Trophoblast cell (in vitro differentiated cells and primary cell): ENCODE measurements around the gene PPDPF.
A peak's percentile ranks its signal among the peaks of the same experiment; 100 is the strongest.

Experiments used
- DNase-seq, 2 donors: peaks; one replicate each; pipeline ENCODE4 v3.0.0-alpha.2; 2016
- H2AFZ ChIP-seq: 2 replicates; pipeline ENCODE4 v1.6.1; 2013; ENCODE audit warnings: low read length, moderate library complexity, mild to moderate bottlenecking; ENCODE audit not compliant: insufficient read depth, poor library complexity
- H2AK5ac ChIP-seq: 2 replicates; pipeline ENCODE4 v1.6.1; 2013; ENCODE audit warnings: mild to moderate bottlenecking, low read length
- H2BK120ac ChIP-seq: 2 replicates; pipeline ENCODE4 v1.6.1; 2013; ENCODE audit warnings: low read length, mild to moderate bottlenecking, moderate library complexity; ENCODE audit not compliant: insufficient read depth, poor library complexity
- H2BK12ac ChIP-seq: 2 replicates; pipeline ENCODE4 v1.6.1; 2013; ENCODE audit warnings: mild to moderate bottlenecking, low read length, moderate library complexity
- H2BK5ac ChIP-seq: 2 replicates; pipeline ENCODE4 v1.6.1; 2013; ENCODE audit warnings: low read length, low read depth, moderate library complexity, mild to moderate bottlenecking; ENCODE audit not compliant: poor library complexity
- H3K14ac ChIP-seq: 2 replicates; pipeline ENCODE4 v1.6.1; 2013; ENCODE audit warnings: mild to moderate bottlenecking, low read length
- H3K18ac ChIP-seq: 2 replicates; pipeline ENCODE4 v1.6.1; 2013; ENCODE audit warnings: mild to moderate bottlenecking, low read length
- H3K23ac ChIP-seq: 2 replicates; pipeline ENCODE4 v1.6.1; 2013; ENCODE audit warnings: low read length
- H3K27ac ChIP-seq: 2 replicates; pipeline ENCODE4 v1.5.1; 2013; ENCODE audit warnings: low read depth, mild to moderate bottlenecking, inconsistent platforms, low read length, moderate library complexity
- H3K27me3 ChIP-seq: 2 replicates; pipeline ENCODE4 v1.6.1; 2013; ENCODE audit warnings: inconsistent platforms, mild to moderate bottlenecking, low read length, moderate library complexity; ENCODE audit not compliant: insufficient read depth
- H3K36me3 ChIP-seq, 2 experiments: 1 replicate in 1 of 2; 2 replicates in 1 of 2; pipeline ENCODE4 v1.6.1; 2013; ENCODE audit warnings: low read length in 2 of 2, mild to moderate bottlenecking in 2 of 2, moderate library complexity in 1 of 2; ENCODE audit not compliant: insufficient read depth in 2 of 2, control insufficient read depth in 1 of 2
- H3K4ac ChIP-seq: 2 replicates; pipeline ENCODE4 v1.6.1; 2013; ENCODE audit warnings: low read depth, mild to moderate bottlenecking, low read length, moderate library complexity
- H3K4me1 ChIP-seq, 2 experiments: 1 replicate in 1 of 2; 2 replicates in 1 of 2; pipeline ENCODE4 v1.6.1; 2013; ENCODE audit warnings: low read length in 2 of 2, mild to moderate bottlenecking in 2 of 2, moderate library complexity in 1 of 2; ENCODE audit not compliant: insufficient read depth in 2 of 2, control insufficient read depth in 1 of 2
- H3K4me2 ChIP-seq: 2 replicates; pipeline ENCODE4 v1.6.1; 2013; ENCODE audit warnings: inconsistent platforms, mild to moderate bottlenecking, low read length, moderate library complexity
- H3K4me3 ChIP-seq: 2 replicates; pipeline ENCODE4 v1.5.1; 2013; ENCODE audit warnings: mild to moderate bottlenecking, low read depth, low read length, inconsistent platforms
- H3K79me1 ChIP-seq: one replicate; pipeline ENCODE4 v1.6.1; 2013; ENCODE audit warnings: low read length
- H3K79me2 ChIP-seq: 2 replicates; pipeline ENCODE4 v1.6.1; 2013; ENCODE audit warnings: low read length, mild to moderate bottlenecking; ENCODE audit not compliant: control insufficient read depth, insufficient read depth, poor library complexity
- H3K9ac ChIP-seq: 2 replicates; pipeline ENCODE4 v1.6.1; 2013; ENCODE audit warnings: mild to moderate bottlenecking, low read length
- H3K9me3 ChIP-seq: 2 replicates; pipeline ENCODE4 v1.6.1; 2013; ENCODE audit warnings: low read depth, mild to moderate bottlenecking, control low read depth, inconsistent platforms, low read length; ENCODE audit not compliant: insufficient read depth
- H4K12ac ChIP-seq: 2 replicates; pipeline ENCODE4 v1.6.1; 2013; ENCODE audit warnings: low read depth, mild to moderate bottlenecking, low read length, moderate library complexity
- H4K8ac ChIP-seq: 2 replicates; pipeline ENCODE4 v1.6.1; 2013; ENCODE audit warnings: low read depth, mild to moderate bottlenecking, low read length, moderate library complexity
- H4K91ac ChIP-seq: one replicate; pipeline ENCODE4 v1.6.1; 2013; ENCODE audit warnings: low read depth, mild to moderate bottlenecking, low read length, moderate library complexity
- WGBS: extraction: QIAGEN DNeasy Blood & Tissue Kit; methylation state at CpG from one replicate; pipeline ENCODE4 v1.1.7; 2013; ENCODE audit warnings: missing lambda C conversion rate; ENCODE audit not compliant: insufficient read length, insufficient coverage; ENCODE audit errors: extremely low coverage; 5-methylcytosine and 5-hydroxymethylcytosine counted together

The PPDPF gene

DNA sequence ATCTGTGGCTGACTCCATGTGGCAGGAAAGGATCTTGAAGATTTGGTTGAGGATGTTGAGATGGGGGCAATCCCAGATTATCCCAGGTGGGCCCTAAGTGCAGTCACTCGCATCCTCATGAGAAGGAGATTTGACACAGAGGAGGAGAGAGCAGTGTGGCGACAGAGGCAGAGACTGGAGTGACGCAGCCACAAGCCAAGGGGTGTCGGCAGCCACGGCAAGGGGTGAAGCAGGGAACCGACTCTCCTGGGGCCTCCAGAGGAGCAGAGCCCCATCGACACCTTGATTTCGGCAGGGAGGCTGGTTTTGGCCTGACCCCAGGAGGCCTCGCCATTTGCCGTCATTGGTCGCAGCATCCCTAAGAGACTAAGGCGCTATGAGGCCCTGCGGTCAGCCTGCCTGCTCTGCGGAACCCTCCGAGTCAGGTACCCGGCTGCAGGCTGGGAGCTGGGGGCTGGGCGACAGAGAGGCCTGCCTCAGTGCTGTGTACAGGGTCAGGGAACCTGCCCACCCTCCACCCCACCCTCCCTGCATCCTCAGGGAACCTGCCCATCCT lies 34.2 kb upstream of the PPDPF start:
- Histone ChIP-seq H4K12ac (no peak overlapping the region), H3K14ac (no peak overlapping the region), H3K27me3 (peaks cover 16% of the 10 kb centered on the region), H3K9ac (no peak overlapping the region), H3K79me2 (no peaks in the 10 kb centered on the region), H3K4me3 (no peak overlapping the region), H2AK5ac (no peak overlapping the region), H2BK12ac (no peak overlapping the region), H3K27ac (no peak overlapping the region), H3K23ac (no peak overlapping the region), H3K4me2 (no peak overlapping the region), H4K91ac (no peak overlapping the region), H3K4me1 (peaks cover 0 to 2% of the 10 kb centered on the region in 2 experiments), H2BK120ac (no peak overlapping the region), H3K18ac (no peak overlapping the region), H3K4ac (no peak overlapping the region), H2BK5ac (no peak overlapping the region), H4K8ac (no peak overlapping the region), H3K36me3 (peaks cover 0 to 2% of the 10 kb centered on the region in 2 experiments), H3K79me1 (no peaks in the 10 kb centered on the region), H2AFZ (no peak overlapping the region), H3K9me3 (peaks cover 4% of the 10 kb centered on the region)
- WGBS, result no CpG with 5 or more reads among the region's 17 CpGs
- no peak for DNase-seq

GRCh38 chr20:63487116-63487764 lies 33.3 kb upstream of the PPDPF start:
- H3K4me3 ChIP-seq, result peak overlapping the region; percentile 49
- WGBS, result no CpG with 5 or more reads among the region's 14 CpGs
- H3K79me2 ChIP-seq, result no peaks in the 10 kb centered on the region
- no peak overlapping the region for H3K9ac ChIP-seq
- no peak overlapping the region for H3K27ac ChIP-seq
- H3K4me1 ChIP-seq, result peaks cover 0 to 2% of the 10 kb centered on the region in 2 experiments
- no peak overlapping the region for H2BK120ac ChIP-seq
- no peak overlapping the region for H3K4ac ChIP-seq
- no peak for DNase-seq
- peaks cover 0 to 8% of the 10 kb centered on the region in 2 experiments for H3K36me3 ChIP-seq
- no peaks in the 10 kb centered on the region for H3K79me1 ChIP-seq
- no peak overlapping the region for H4K91ac ChIP-seq
- H3K23ac ChIP-seq, result no peak overlapping the region
- H3K27me3 ChIP-seq, result peaks cover 16% of the 10 kb centered on the region
- H4K8ac ChIP-seq, result no peak overlapping the region
- H2BK5ac ChIP-seq, result no peak overlapping the region
- H4K12ac ChIP-seq, result no peak overlapping the region
- no peak overlapping the region for H2AK5ac ChIP-seq
- no peak overlapping the region for H3K18ac ChIP-seq
- H3K14ac ChIP-seq, result no peak overlapping the region
- H3K4me2 ChIP-seq, result no peak overlapping the region
- no peak overlapping the region for H2AFZ ChIP-seq
- no peak overlapping the region for H2BK12ac ChIP-seq
- peaks cover 6% of the 10 kb centered on the region for H3K9me3 ChIP-seq

GRCh38 chr20:63487781-63488241 lies 32.8 kb upstream of the PPDPF start:
- Histone ChIP-seq H3K79me1 (no peaks in the 10 kb centered on the region), H3K27me3 (peaks cover 16% of the 10 kb centered on the region), H4K12ac (no peak overlapping the region), H3K4me2 (no peak overlapping the region), H3K4ac (no peak overlapping the region), H3K18ac (no peak overlapping the region), H2BK5ac (no peak overlapping the region), H2BK120ac (no peak overlapping the region), H2AK5ac (no peak overlapping the region), H3K36me3 (peaks cover 0 to 12% of the 10 kb centered on the region in 2 experiments), H3K4me3 (no peak overlapping the region), H3K23ac (no peak overlapping the region), H2AFZ (no peak overlapping the region), H4K8ac (no peak overlapping the region), H2BK12ac (no peak overlapping the region), H3K9me3 (peaks cover 9% of the 10 kb centered on the region), H3K4me1 (peaks cover 0 to 2% of the 10 kb centered on the region in 2 experiments), H3K79me2 (no peaks in the 10 kb centered on the region), H3K14ac (no peak overlapping the region), H4K91ac (no peak overlapping the region), H3K9ac (no peak overlapping the region), H3K27ac (no peak overlapping the region)
- no CpG with 5 or more reads among the region's 40 CpGs for WGBS
- no peak for DNase-seq

DNA sequence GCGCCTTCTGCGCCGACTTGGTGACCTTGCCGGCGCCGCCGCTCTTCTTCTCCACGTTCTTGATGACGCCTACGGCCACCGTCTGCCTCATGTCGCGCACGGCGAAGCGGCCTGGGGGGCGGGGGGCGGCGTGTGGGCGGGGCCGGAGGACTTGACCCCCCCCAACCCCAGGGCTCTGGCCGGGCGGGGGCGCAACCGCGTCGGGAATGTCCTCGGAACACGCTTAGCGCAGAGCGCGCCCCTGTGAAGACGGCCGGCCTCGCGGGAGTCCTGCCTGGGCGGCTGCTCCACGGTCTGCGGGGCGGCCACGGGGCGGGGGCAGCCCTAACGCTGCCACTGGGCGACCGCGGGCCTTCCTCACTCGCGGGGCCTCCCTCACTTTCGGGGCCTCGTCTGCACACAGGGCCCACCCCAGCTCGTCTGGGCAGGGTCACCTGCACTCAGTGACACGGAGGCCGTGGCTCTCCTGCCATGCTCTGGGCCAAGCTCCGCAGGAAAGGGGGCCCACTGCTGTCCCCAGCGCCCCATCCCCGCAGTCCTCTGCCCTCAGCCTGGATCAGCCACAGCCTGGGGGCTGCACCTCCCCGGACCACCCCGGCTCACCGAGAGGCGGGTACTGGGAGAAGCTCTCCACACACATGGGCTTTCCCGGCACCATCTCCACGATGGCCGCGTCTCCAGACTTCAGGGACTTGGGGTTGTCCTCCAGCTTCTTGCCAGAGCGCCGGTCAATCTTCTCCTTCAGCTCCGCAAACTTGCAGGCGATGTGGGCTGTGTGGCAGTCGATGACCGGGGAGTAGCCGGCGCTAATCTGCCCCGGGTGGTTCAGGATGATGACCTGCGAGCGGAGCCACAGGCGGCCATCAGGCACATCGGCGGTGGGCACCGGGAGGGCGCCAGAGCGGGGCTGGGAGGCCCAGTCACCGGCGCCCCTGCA lies 32.0 kb upstream of the PPDPF start:
- no peaks in the 10 kb centered on the region for H3K79me2 ChIP-seq
- no peak overlapping the region for H3K4ac ChIP-seq
- no peak overlapping the region for H3K9ac ChIP-seq
- H3K18ac ChIP-seq, result no peak overlapping the region
- H4K8ac ChIP-seq, result no peak overlapping the region
- H2BK120ac ChIP-seq, result no peak overlapping the region
- H2BK5ac ChIP-seq, result no peak overlapping the region
- DNase-seq, result no peak
- H3K27me3 ChIP-seq, result peaks cover 16% of the 10 kb centered on the region
- H4K12ac ChIP-seq, result no peak overlapping the region
- H3K27ac ChIP-seq, result no peak overlapping the region
- H2AFZ ChIP-seq, result no peak overlapping the region
- H3K4me1 ChIP-seq, result peaks cover 0 to 2% of the 10 kb centered on the region in 2 experiments
- no CpG with 5 or more reads among the region's 83 CpGs for WGBS
- H3K9me3 ChIP-seq, result peaks cover 9% of the 10 kb centered on the region
- H3K4me3 ChIP-seq, result no peak overlapping the region
- no peak overlapping the region for H2BK12ac ChIP-seq
- no peak overlapping the region for H4K91ac ChIP-seq
- no peak overlapping the region for H2AK5ac ChIP-seq
- no peak overlapping the region for H3K14ac ChIP-seq
- H3K4me2 ChIP-seq, result no peak overlapping the region
- no peaks in the 10 kb centered on the region for H3K79me1 ChIP-seq
- peaks cover 0 to 13% of the 10 kb centered on the region in 2 experiments for H3K36me3 ChIP-seq
- H3K23ac ChIP-seq, result no peak overlapping the region
